HEK293 (cell line): ENCODE data around the gene GNAS.

Source experiments
- CTCF ChIA-PET: fragments of 350-600 bp; formaldehyde crosslinking; extraction: SDS; loops from one replicate; lab custom pipeline; 2021; ENCODE audit warnings: antibody characterized with exemption; lab: Yijun Ruan, JAX
- POLR2A ChIA-PET: fragments of 300-600 bp; formaldehyde crosslinking; extraction: SDS; loops from one replicate; lab custom pipeline; 2020; ENCODE audit warnings: antibody characterized with exemption, inconsistent platforms; lab: Yijun Ruan, JAX
- H3K27ac ChIP-seq: fragments of 200-500 bp; sonication (Bioruptor generic); 2 replicates; pipeline ENCODE4 v1.5.1; 2014; ENCODE audit warnings: low read depth, low read length, control low read depth, inconsistent platforms; ENCODE audit errors: extremely low read depth
- H3K36me3 ChIP-seq, 2 experiments: fragments of 200-500 bp in 1 of 2; sonication (Bioruptor generic) in 1 of 2; 1 replicate in 1 of 2; 2 replicates in 1 of 2; pipeline ENCODE4 v1.5.1; 2014 to 2017; ENCODE audit warnings: inconsistent platforms in 2 of 2, low read length in 2 of 2; ENCODE audit not compliant: control insufficient read depth in 2 of 2, insufficient read depth in 1 of 2
- H3K4me1 ChIP-seq: fragments of 200-500 bp; sonication (Bioruptor generic); 2 replicates; pipeline ENCODE4 v1.5.1; 2014; ENCODE audit warnings: mild to moderate bottlenecking, low read length, inconsistent platforms; ENCODE audit not compliant: control insufficient read depth, insufficient read depth
- H3K4me3 ChIP-seq: 2 replicates; pipeline ENCODE4 v1.5.1; 2011; ENCODE audit warnings: low read depth, mild to moderate bottlenecking, control low read depth, low read length, moderate library complexity
- H3K9me3 ChIP-seq: fragments of 200-500 bp; sonication (Bioruptor generic); 2 replicates; pipeline ENCODE4 v1.5.1; 2014; ENCODE audit warnings: low read depth, low read length, inconsistent platforms; ENCODE audit not compliant: control insufficient read depth, insufficient read depth
- ELK4 ChIP-seq: IDR thresholded peaks from 2 replicates; pipeline ENCODE4 v1.6.1; 2011; ENCODE audit warnings: mild to moderate bottlenecking, low read depth, low read length, borderline replicate concordance
- REST ChIP-seq: fragments of 450-650 bp; formaldehyde crosslinking; IDR thresholded peaks from 2 replicates; pipeline ENCODE4 v1.5.1; 2016; ENCODE audit warnings: missing biosample characterization, missing genetic modification characterization
- SCRT2 ChIP-seq: fragments of 450-650 bp; formaldehyde crosslinking; IDR thresholded peaks from 2 replicates; pipeline ENCODE4 v1.5.1; 2016; ENCODE audit warnings: missing biosample characterization, missing genetic modification characterization
- SP3 ChIP-seq: fragments of 450-650 bp; formaldehyde crosslinking; IDR thresholded peaks from 2 replicates; pipeline ENCODE4 v1.5.1; 2016; ENCODE audit warnings: missing biosample characterization, missing genetic modification characterization
- ZBTB20 ChIP-seq: fragments of 450-650 bp; formaldehyde crosslinking; IDR thresholded peaks from 2 replicates; pipeline ENCODE4 v1.5.1; 2016; ENCODE audit warnings: missing biosample characterization, missing genetic modification characterization
- ZNF133 ChIP-seq: fragments of 450-650 bp; formaldehyde crosslinking; IDR thresholded peaks from 2 replicates; pipeline ENCODE4 v1.5.1; 2016; ENCODE audit warnings: missing biosample characterization, missing genetic modification characterization
- ZNF140 ChIP-seq: fragments of 450-650 bp; formaldehyde crosslinking; IDR thresholded peaks from 2 replicates; pipeline ENCODE4 v1.5.1; 2016; ENCODE audit warnings: missing biosample characterization, missing genetic modification characterization
- ZNF155 ChIP-seq: fragments of 450-650 bp; formaldehyde crosslinking; IDR thresholded peaks from 2 replicates; pipeline ENCODE4 v1.5.1; 2016; ENCODE audit warnings: missing biosample characterization, missing genetic modification characterization
- ZNF169 ChIP-seq: fragments of 450-650 bp; formaldehyde crosslinking; IDR thresholded peaks from 2 replicates; pipeline ENCODE4 v1.5.1; 2016; ENCODE audit warnings: missing biosample characterization, missing genetic modification characterization
- ZNF302 ChIP-seq: fragments of 450-650 bp; formaldehyde crosslinking; IDR thresholded peaks from 2 replicates; pipeline ENCODE4 v1.5.1; 2016; ENCODE audit warnings: missing biosample characterization, missing genetic modification characterization, low read depth
- ZNF311 ChIP-seq: fragments of 450-650 bp; formaldehyde crosslinking; IDR thresholded peaks from 2 replicates; pipeline ENCODE4 v1.5.1; 2017; ENCODE audit warnings: missing biosample characterization, missing genetic modification characterization, borderline replicate concordance
- ZNF362 ChIP-seq: fragments of 450-650 bp; formaldehyde crosslinking; IDR thresholded peaks from 2 replicates; pipeline ENCODE4 v1.5.1; 2016; ENCODE audit warnings: missing biosample characterization, missing genetic modification characterization
- ZNF404 ChIP-seq: fragments of 450-650 bp; formaldehyde crosslinking; IDR thresholded peaks from 2 replicates; pipeline ENCODE4 v1.5.1; 2017; ENCODE audit warnings: missing biosample characterization, missing genetic modification characterization
- ZNF518A ChIP-seq: fragments of 450-650 bp; formaldehyde crosslinking; conservative IDR thresholded peaks from 2 replicates; pipeline ENCODE4 v1.5.1; 2016; ENCODE audit warnings: low read depth, missing biosample characterization, missing genetic modification characterization
- ZNF529 ChIP-seq: fragments of 450-650 bp; formaldehyde crosslinking; IDR thresholded peaks from 2 replicates; pipeline ENCODE4 v1.5.1; 2017; ENCODE audit warnings: missing genetic modification characterization, missing biosample characterization; ENCODE audit not compliant: insufficient replicate concordance
- ZNF549 ChIP-seq: fragments of 450-650 bp; IDR thresholded peaks from 2 replicates; pipeline ENCODE4 v1.5.1; 2018; ENCODE audit warnings: missing biosample characterization, missing genetic modification characterization, mild to moderate bottlenecking, inconsistent platforms, moderate library complexity
- ZNF707 ChIP-seq: fragments of 450-650 bp; formaldehyde crosslinking; IDR thresholded peaks from 2 replicates; pipeline ENCODE4 v1.5.1; 2016; ENCODE audit warnings: missing biosample characterization, missing genetic modification characterization
- ZNF747 ChIP-seq: fragments of 450-650 bp; formaldehyde crosslinking; IDR thresholded peaks from 2 replicates; pipeline ENCODE4 v1.5.1; 2016; ENCODE audit warnings: missing biosample characterization, missing genetic modification characterization

GNAS gene

GRCh38 chr20:58854638-58855471 is 2.3 kb downstream of the GNAS start:
- Histone ChIP-seq H3K36me3 (no peaks in the 10 kb centered on the region), H3K4me3 (no peak overlapping the region), H3K27ac (no peak overlapping the region), H3K9me3 (no peaks in the 10 kb centered on the region), H3K4me1 (no peaks in the 10 kb centered on the region)
- POLR2A ChIA-PET = no interaction called here
- CTCF ChIA-PET = no interaction called here
- no peak for TF ChIP-seq ZNF518A (tag by site-specific recombination)

- Histone ChIP-seq H3K4me1 (no peaks in the 10 kb centered on the region), H3K27ac (no peak overlapping the region), H3K9me3 (no peaks in the 10 kb centered on the region), H3K4me3 (no peak overlapping the region)
- CTCF ChIA-PET = interaction anchor here (1.1 kb wide), 1 partner anchor 15 kb away, joined by 6 read pairs; no protein-coding TSS in a partner anchor
- POLR2A ChIA-PET = no interaction called here
- TF ChIP-seq SCRT2 (tag by site-specific recombination) (no peak), ZNF302 (tag by site-specific recombination) (no peak), ZNF549 (tag by site-specific recombination) (no peak), ZNF133 (tag by site-specific recombination) (no peak), ELK4 (no peak), ZBTB20 (tag by site-specific recombination) (no peak), ZNF155 (tag by site-specific recombination) (no peak), ZNF362 (tag by site-specific recombination) (no peak), ZNF529 (tag by site-specific recombination) (no peak), ZNF311 (no peak), REST (no peak), ZNF747 (tag by site-specific recombination) (no peak), ZNF140 (no peak), ZNF404 (tag by site-specific recombination) (no peak), ZNF707 (tag by site-specific recombination) (no peak), SP3 (no peak), ZNF169 (no peak)
- TF ChIP-seq, all 188 proteins: peak for 0
- H3K36me3 ChIP-seq = no peaks in the 10 kb centered on the region
Measured at GRCh38 chr20:58855506-58856389, 3.2 kb downstream of the GNAS start.
